Mesenchymal stem cell (in vitro differentiated cells and primary cell): ENCODE data around the gene MAML1.

ENCODE experiments used
- DNase-seq: peaks from one replicate; pipeline ENCODE4 v3.0.0-alpha.2; 2013
- H2AFZ ChIP-seq: one replicate; pipeline ENCODE4 v1.6.1; 2013; ENCODE audit warnings: low read depth, mild to moderate bottlenecking, control low read depth, inconsistent platforms, low read length, moderate library complexity
- H2AK5ac ChIP-seq: 2 replicates; pipeline ENCODE4 v1.6.1; 2013; ENCODE audit warnings: low read length, moderate library complexity, mild to moderate bottlenecking, inconsistent platforms; ENCODE audit not compliant: severe bottlenecking
- H2BK120ac ChIP-seq: one replicate; pipeline ENCODE4 v1.6.1; 2013; ENCODE audit warnings: low read depth, mild to moderate bottlenecking, inconsistent platforms, low read length, moderate library complexity
- H2BK12ac ChIP-seq, 2 experiments: one replicate each; pipeline ENCODE4 v1.6.1; 2013; ENCODE audit warnings: inconsistent platforms in 2 of 2, low read length in 2 of 2, mild to moderate bottlenecking in 2 of 2, moderate library complexity in 2 of 2, control low read depth in 1 of 2
- H2BK15ac ChIP-seq: one replicate; pipeline ENCODE4 v1.6.1; 2013; ENCODE audit warnings: mild to moderate bottlenecking, low read depth, inconsistent platforms; ENCODE audit not compliant: poor library complexity, severe bottlenecking
- H2BK5ac ChIP-seq: 2 replicates; pipeline ENCODE4 v1.6.1; 2013; ENCODE audit warnings: low read depth, mild to moderate bottlenecking, low read length, control low read depth, inconsistent platforms; ENCODE audit not compliant: poor library complexity, severe bottlenecking
- H3K14ac ChIP-seq, 2 experiments: one replicate each; pipeline ENCODE4 v1.6.1; 2013; ENCODE audit warnings: inconsistent platforms in 2 of 2, low read length in 2 of 2, control low read depth in 1 of 2, mild to moderate bottlenecking in 1 of 2, moderate library complexity in 1 of 2
- H3K18ac ChIP-seq, 2 experiments: one replicate each; pipeline ENCODE4 v1.6.1; 2013; ENCODE audit warnings: inconsistent platforms in 2 of 2, low read length in 2 of 2, control low read depth in 1 of 2, low read depth in 1 of 2, mild to moderate bottlenecking in 1 of 2
- H3K23ac ChIP-seq, 2 experiments: one replicate each; pipeline ENCODE4 v1.6.1; 2013; ENCODE audit warnings: inconsistent platforms in 2 of 2, low read length in 2 of 2, mild to moderate bottlenecking in 2 of 2, moderate library complexity in 2 of 2, control low read depth in 1 of 2
- H3K27ac ChIP-seq: 2 replicates; pipeline ENCODE4 v1.5.1; 2013; ENCODE audit warnings: mild to moderate bottlenecking, moderate library complexity, low read length, control low read depth, inconsistent platforms; ENCODE audit not compliant: poor library complexity, severe bottlenecking
- H3K27me3 ChIP-seq, 2 experiments: 2 replicates each; pipeline versions ENCODE4 v1.6.1 to v1.7.0; 2013; ENCODE audit warnings: low read length in 2 of 2, mild to moderate bottlenecking in 2 of 2, moderate library complexity in 2 of 2, control low read depth in 1 of 2, inconsistent platforms in 1 of 2; ENCODE audit not compliant: control insufficient read depth in 1 of 2, insufficient read depth in 1 of 2
- H3K36me3 ChIP-seq, 2 experiments: 2 replicates each; pipeline versions ENCODE4 v1.6.1 to v1.7.0; 2013; ENCODE audit warnings: low read length in 2 of 2, control low read depth in 1 of 2, inconsistent platforms in 1 of 2, low read depth in 1 of 2, mild to moderate bottlenecking in 1 of 2; ENCODE audit not compliant: insufficient read depth in 2 of 2, control insufficient read depth in 1 of 2
- H3K4ac ChIP-seq, 2 experiments: one replicate each; pipeline ENCODE4 v1.6.1; 2013; ENCODE audit warnings: inconsistent platforms in 2 of 2, low read length in 2 of 2, mild to moderate bottlenecking in 2 of 2, moderate library complexity in 2 of 2, control low read depth in 1 of 2, low read depth in 1 of 2
- H3K4me1 ChIP-seq: 2 replicates; pipeline ENCODE4 v1.6.1; 2013; ENCODE audit warnings: low read depth, low read length, control low read depth; ENCODE audit not compliant: control insufficient read depth, insufficient read depth
- H3K4me2 ChIP-seq: 2 replicates; pipeline ENCODE4 v1.6.1; 2013; ENCODE audit warnings: low read length, mild to moderate bottlenecking, inconsistent platforms; ENCODE audit not compliant: poor library complexity, severe bottlenecking
- H3K4me3 ChIP-seq, 2 experiments: 2 replicates each; pipeline versions ENCODE4 v1.5.1 to v1.7.0; 2013; ENCODE audit warnings: low read length in 2 of 2, mild to moderate bottlenecking in 2 of 2, control low read depth in 1 of 2, low read depth in 1 of 2; ENCODE audit not compliant: insufficient read depth in 1 of 2
- H3K79me1 ChIP-seq: replicated peaks from 2 replicates; pipeline ENCODE4 v1.6.1; 2013; ENCODE audit warnings: mild to moderate bottlenecking, control low read depth, low read length, inconsistent platforms; ENCODE audit not compliant: poor library complexity, severe bottlenecking
- H3K9ac ChIP-seq: 2 replicates; pipeline ENCODE4 v1.7.0; 2013; ENCODE audit warnings: mild to moderate bottlenecking, low read length, moderate library complexity
- H3K9me3 ChIP-seq: 2 replicates; pipeline ENCODE4 v1.7.0; 2013; ENCODE audit warnings: mild to moderate bottlenecking, low read length; ENCODE audit not compliant: control insufficient read depth
- H4K8ac ChIP-seq: one replicate; pipeline ENCODE4 v1.6.1; 2013; ENCODE audit warnings: inconsistent platforms, mild to moderate bottlenecking, low read length, moderate library complexity
- H4K91ac ChIP-seq: one replicate; pipeline ENCODE4 v1.6.1; 2013; ENCODE audit warnings: mild to moderate bottlenecking, low read length, inconsistent platforms
- WGBS: methylation state at CpG from one replicate; pipeline ENCODE4 v1.1.7; 2013; ENCODE audit warnings: mixed read lengths; 5-methylcytosine and 5-hydroxymethylcytosine counted together

The MAML1 gene

GRCh38 chr5:179793468-179794139 lies 61.0 kb downstream of the MAML1 start, which contains the start of gene LTC4S:
TSS of gene LTC4S (plus strand) at chr5:179793986. CDS start at chr5:179794081, 95 bp downstream.
- Histone ChIP-seq H2BK12ac (no peak within 1 kb of the TSS), H4K8ac (no peak within 1 kb of the TSS), H2BK5ac (no peak within 1 kb of the TSS), H3K79me1 (peaks cover 3% of the 10 kb centered on the region), H3K9me3 (no peaks in the 10 kb centered on the region), H3K36me3 (peaks cover 20 to 25% of the 10 kb centered on the region in 2 experiments), H3K18ac (no peak within 1 kb of the TSS), H3K27ac (no peak within 1 kb of the TSS), H2AK5ac (no peak within 1 kb of the TSS), H3K14ac (no peak within 1 kb of the TSS), H3K4me3 (peak within 1 kb of the TSS in 1 of 2 experiments; percentile 61), H3K4ac (peak within 1 kb of the TSS in 1 of 2 experiments; percentile 9), H2BK15ac (no peak within 1 kb of the TSS), H3K9ac (peak within 1 kb of the TSS; percentile 41), H3K27me3 (no peaks in the 10 kb centered on the region), H3K4me1 (peaks cover 33% of the 10 kb centered on the region), H3K4me2 (no peak within 1 kb of the TSS), H2BK120ac (no peak within 1 kb of the TSS), H4K91ac (peak within 1 kb of the TSS; percentile 10), H3K23ac (no peak within 1 kb of the TSS), H2AFZ (no peak within 1 kb of the TSS)
- no peak for DNase-seq
- 87% methylated on average over 19 of the region's 19 CpGs for WGBS

GRCh38 chr5:179794171-179794570 lies 61.5 kb downstream of the MAML1 start:
- no peak overlapping the region for H2BK5ac ChIP-seq
- H2AK5ac ChIP-seq = no peak overlapping the region
- peaks cover 5% of the 10 kb centered on the region for H3K79me1 ChIP-seq
- peak overlapping the region in 1 of 2 experiments; percentile 61 for H3K4me3 ChIP-seq
- H3K14ac ChIP-seq = no peak overlapping the region
- no peak overlapping the region for H4K91ac ChIP-seq
- no peak overlapping the region for H4K8ac ChIP-seq
- H3K27ac ChIP-seq = no peak overlapping the region
- no peaks in the 10 kb centered on the region for H3K9me3 ChIP-seq
- H2AFZ ChIP-seq = no peak overlapping the region
- H3K36me3 ChIP-seq = peaks cover 25 to 31% of the 10 kb centered on the region in 2 experiments
- no peak overlapping the region for H2BK15ac ChIP-seq
- H3K18ac ChIP-seq = no peak overlapping the region
- no peak overlapping the region for H3K4ac ChIP-seq
- no peak for DNase-seq
- no peaks in the 10 kb centered on the region for H3K27me3 ChIP-seq
- peak overlapping the region; percentile 41 for H3K9ac ChIP-seq
- H3K4me2 ChIP-seq = no peak overlapping the region
- peaks cover 33% of the 10 kb centered on the region for H3K4me1 ChIP-seq
- no peak overlapping the region for H3K23ac ChIP-seq
- WGBS = 98% methylated on average over 3 of the region's 3 CpGs
- H2BK12ac ChIP-seq = no peak overlapping the region
- H2BK120ac ChIP-seq = no peak overlapping the region

GRCh38 chr5:179794575-179794974 lies 62.0 kb downstream of the MAML1 start:
- H2BK120ac ChIP-seq = no peak overlapping the region
- H2AFZ ChIP-seq = no peak overlapping the region
- no peak overlapping the region for H3K4me3 ChIP-seq
- no peak overlapping the region for H2BK15ac ChIP-seq
- H3K9ac ChIP-seq = peak overlapping the region; percentile 41
- no peak overlapping the region for H4K91ac ChIP-seq
- H2BK12ac ChIP-seq = no peak overlapping the region
- H3K27ac ChIP-seq = no peak overlapping the region
- H3K4ac ChIP-seq = no peak overlapping the region
- H2AK5ac ChIP-seq = no peak overlapping the region
- no peak overlapping the region for H3K18ac ChIP-seq
- H2BK5ac ChIP-seq = no peak overlapping the region
- H4K8ac ChIP-seq = no peak overlapping the region
- no peak for DNase-seq
- H3K9me3 ChIP-seq = no peaks in the 10 kb centered on the region
- peaks cover 29 to 35% of the 10 kb centered on the region in 2 experiments for H3K36me3 ChIP-seq
- no peak overlapping the region for H3K14ac ChIP-seq
- H3K23ac ChIP-seq = no peak overlapping the region
- peaks cover 33% of the 10 kb centered on the region for H3K4me1 ChIP-seq
- 87% methylated on average over 3 of the region's 3 CpGs for WGBS
- peaks cover 9% of the 10 kb centered on the region for H3K79me1 ChIP-seq
- H3K27me3 ChIP-seq = no peaks in the 10 kb centered on the region
- no peak overlapping the region for H3K4me2 ChIP-seq

GRCh38 chr5:179795049-179795862 lies 62.6 kb downstream of the MAML1 start:
- H3K4me1 ChIP-seq = peaks cover 33% of the 10 kb centered on the region
- peak overlapping the region in 1 of 2 experiments; percentile 56 for H3K23ac ChIP-seq
- no peak overlapping the region for H2BK5ac ChIP-seq
- peak overlapping the region; percentile 66 to 71 for H3K4me3 ChIP-seq
- WGBS = 7% methylated on average over 40 of the region's 53 CpGs
- no peaks in the 10 kb centered on the region for H3K27me3 ChIP-seq
- no peaks in the 10 kb centered on the region for H3K9me3 ChIP-seq
- H3K36me3 ChIP-seq = peaks cover 36 to 42% of the 10 kb centered on the region in 2 experiments
- H3K79me1 ChIP-seq = peaks cover 15% of the 10 kb centered on the region
- peak overlapping the region in 1 of 2 experiments; percentile 76 for H3K18ac ChIP-seq
- peak overlapping the region in 1 of 2 experiments; percentile 57 for H3K4ac ChIP-seq
- no peak overlapping the region for H3K9ac ChIP-seq
- peak overlapping the region; percentile 9 for H4K91ac ChIP-seq
- no peak overlapping the region for H2BK120ac ChIP-seq
- no peak overlapping the region for H2AK5ac ChIP-seq
- peak overlapping the region in 1 of 2 experiments; percentile 19 for H3K14ac ChIP-seq
- H2BK15ac ChIP-seq = peak overlapping the region; percentile 73
- H2BK12ac ChIP-seq = peak overlapping the region in 1 of 2 experiments; percentile 13
- no peak overlapping the region for H2AFZ ChIP-seq
- no peak overlapping the region for H3K27ac ChIP-seq
- H4K8ac ChIP-seq = peak overlapping the region; percentile 5
- H3K4me2 ChIP-seq = peak overlapping the region; percentile 94
- no peak for DNase-seq
